ENCODE results near the gene TOM1L1. TPM values are rescaled to one million over a fixed set of nuclear protein-coding genes. Genes with fewer than 3 reads are reported as not detected.

TOM1L1 gene
- total and polyA plus RNA-seq, 8 donors = 33.8 to 59.4 (median 49.5) TPM

- Histone ChIP-seq H3K36me3 (no peaks in the 10 kb centered on the region), H3K27ac (no peak overlapping the region), H3K4me3 (no peak overlapping the region), H3K9me3 (no peaks in the 10 kb centered on the region), H3K27me3 (no peaks in the 10 kb centered on the region), H3K4me1 (no peaks in the 10 kb centered on the region)
- ATAC-seq (no peak), DNase-seq (no peak)
- intact Hi-C loops (cut with DNase I) = no loop called here
- no peak for TF ChIP-seq CTCF (IDR thresholded peaks at IDR 0.05)
Observed at GRCh38 chr17:54924405-54924804, 23.8 kb downstream of the TOM1L1 start.

- Histone ChIP-seq H3K27me3 (no peaks in the 10 kb centered on the region), H3K27ac (no peak overlapping the region), H3K4me1 (no peaks in the 10 kb centered on the region), H3K36me3 (peaks cover 0 to 8% of the 10 kb centered on the region in 2 donors), H3K4me3 (no peak overlapping the region), H3K9me3 (no peaks in the 10 kb centered on the region)
- no peak for TF ChIP-seq CTCF (IDR thresholded peaks at IDR 0.05)
- no peak for ATAC-seq
- DNase-seq = no peak
- intact Hi-C loops (cut with DNase I) = no loop called here
Observed at GRCh38 chr17:54927525-54927924, 26.9 kb downstream of the TOM1L1 start.

GRCh38 chr17:54932711-54933110 lies 32.1 kb downstream of the TOM1L1 start:
- Histone ChIP-seq H3K9me3 (no peaks in the 10 kb centered on the region), H3K4me1 (no peaks in the 10 kb centered on the region), H3K27me3 (no peaks in the 10 kb centered on the region), H3K4me3 (no peak overlapping the region), H3K36me3 (peaks cover 0 to 13% of the 10 kb centered on the region in 2 donors), H3K27ac (no peak overlapping the region)
- TF ChIP-seq CTCF (IDR thresholded peaks at IDR 0.05) = no peak
- no peak for ATAC-seq
- DNase-seq = no peak
- intact Hi-C loops (cut with DNase I) = no loop called here

- Histone ChIP-seq H3K27ac (no peak overlapping the region), H3K4me3 (no peak overlapping the region)
- no peak for ATAC-seq
Observed at GRCh38 chr17:54933921-54934320, 33.3 kb downstream of the TOM1L1 start.

GRCh38 chr17:54935471-54935870 lies 34.8 kb downstream of the TOM1L1 start:
- peaks cover 0 to 14% of the 10 kb centered on the region in 2 donors for H3K36me3 ChIP-seq
- no peak overlapping the region for H3K27ac ChIP-seq
- intact Hi-C loops (cut with DNase I) = no loop called here
- H3K27me3 ChIP-seq = no peaks in the 10 kb centered on the region
- no peaks in the 10 kb centered on the region for H3K4me1 ChIP-seq
- H3K4me3 ChIP-seq = no peak overlapping the region
- ATAC-seq (no peak), DNase-seq (no peak)
- TF ChIP-seq CTCF (IDR thresholded peaks at IDR 0.05) = no peak
- no peaks in the 10 kb centered on the region for H3K9me3 ChIP-seq

More at GRCh38 chr17:54933921-54934320, 33.3 kb downstream of the TOM1L1 start:
- H3K27me3 ChIP-seq = no peaks in the 10 kb centered on the region
- no peaks in the 10 kb centered on the region for H3K4me1 ChIP-seq
- intact Hi-C loops (cut with DNase I) = no loop called here
- DNase-seq = no peak
- TF ChIP-seq CTCF (IDR thresholded peaks at IDR 0.05) = no peak
- H3K9me3 ChIP-seq = no peaks in the 10 kb centered on the region
- peaks cover 0 to 18% of the 10 kb centered on the region in 2 donors for H3K36me3 ChIP-seq

All from left lung (tissue), 10 donors.